Measurements from ENCODE around the gene PNMA3.
"Not testable (repeated sequence)": the region's sequence is repeated elsewhere in the genome, so short reads cannot be mapped to it uniquely, and the experiment has no call there.

PNMA3 gene

GRCh38 chrX:153063315-153063714 is 7.0 kb downstream of the PNMA3 start:
- H3K9me3 Mint-ChIP-seq, result no peaks in the 10 kb centered on the region
- no peaks in the 10 kb centered on the region for H3K27me3 Mint-ChIP-seq
- no peaks in the 10 kb centered on the region for H3K4me1 Mint-ChIP-seq
- no peak overlapping the region for H3K27ac Mint-ChIP-seq
- no peak overlapping the region for H3K4me3 Mint-ChIP-seq
- H3K36me3 Mint-ChIP-seq, result no peaks in the 10 kb centered on the region

GRCh38 chrX:153064061-153064460 is 7.8 kb downstream of the PNMA3 start:
- no peak overlapping the region for H3K4me3 Mint-ChIP-seq
- no peak overlapping the region for H3K27ac Mint-ChIP-seq
- H3K4me1 Mint-ChIP-seq, result no peaks in the 10 kb centered on the region
- H3K27me3 Mint-ChIP-seq, result no peaks in the 10 kb centered on the region
- H3K36me3 Mint-ChIP-seq, result no peaks in the 10 kb centered on the region
- H3K9me3 Mint-ChIP-seq, result no peaks in the 10 kb centered on the region

- Mint-ChIP-seq H3K27ac (no peak overlapping the region), H3K36me3 (no peaks in the 10 kb centered on the region), H3K4me1 (no peaks in the 10 kb centered on the region), H3K27me3 (no peaks in the 10 kb centered on the region), H3K9me3 (no peaks in the 10 kb centered on the region), H3K4me3 (no peak overlapping the region)
Observed at GRCh38 chrX:153065389-153065788, 9.1 kb downstream of the PNMA3 start.

- not testable (repeated sequence) for H3K4me3 Mint-ChIP-seq, H3K4me1 Mint-ChIP-seq, H3K36me3 Mint-ChIP-seq, H3K27me3 Mint-ChIP-seq, H3K27ac Mint-ChIP-seq, H3K9me3 Mint-ChIP-seq
Observed at GRCh38 chrX:153066402-153066801, 10.1 kb downstream of the PNMA3 start.

GRCh38 chrX:153071909-153072583 is 15.8 kb downstream of the PNMA3 start, which contains the start of gene PNMA6A:
Gene PNMA6A, plus strand, starts transcription at chrX:153072454. Its CDS starts 609 bp downstream, at chrX:153073063.
- not testable (repeated sequence) for H3K27me3 Mint-ChIP-seq, H3K4me1 Mint-ChIP-seq, H3K27ac Mint-ChIP-seq, H3K4me3 Mint-ChIP-seq, H3K36me3 Mint-ChIP-seq, H3K9me3 Mint-ChIP-seq

GRCh38 chrX:153073331-153073730 is 17.1 kb downstream of the PNMA3 start:
- H3K4me1 Mint-ChIP-seq, H3K27ac Mint-ChIP-seq, H3K27me3 Mint-ChIP-seq, H3K9me3 Mint-ChIP-seq, H3K36me3 Mint-ChIP-seq, H3K4me3 Mint-ChIP-seq: not testable (repeated sequence)

GRCh38 chrX:153074262-153074899 is 18.1 kb downstream of the PNMA3 start:
- H3K4me3 Mint-ChIP-seq, result no peak overlapping the region
- H3K9me3 Mint-ChIP-seq, result no peaks in the 10 kb centered on the region
- no peak overlapping the region for H3K27ac Mint-ChIP-seq
- no peaks in the 10 kb centered on the region for H3K4me1 Mint-ChIP-seq
- H3K27me3 Mint-ChIP-seq, result no peaks in the 10 kb centered on the region
- no peaks in the 10 kb centered on the region for H3K36me3 Mint-ChIP-seq

- H3K27me3 Mint-ChIP-seq, result no peaks in the 10 kb centered on the region
- H3K27ac Mint-ChIP-seq, result no peak overlapping the region
Observed at GRCh38 chrX:153074935-153075334, 18.7 kb downstream of the PNMA3 start.

GRCh38 chrX:153075366-153075765 is 19.1 kb downstream of the PNMA3 start:
- no peaks in the 10 kb centered on the region for H3K27me3 Mint-ChIP-seq

More at GRCh38 chrX:153074935-153075334, 18.7 kb downstream of the PNMA3 start:
- no peaks in the 10 kb centered on the region for H3K4me1 Mint-ChIP-seq
- H3K4me3 Mint-ChIP-seq, result peak overlapping the region; percentile 11
- H3K36me3 Mint-ChIP-seq, result no peaks in the 10 kb centered on the region
- no peaks in the 10 kb centered on the region for H3K9me3 Mint-ChIP-seq

GRCh38 chrX:153077437-153078135 is 21.3 kb downstream of the PNMA3 start:
- H3K36me3 Mint-ChIP-seq, H3K27ac Mint-ChIP-seq, H3K4me1 Mint-ChIP-seq, H3K4me3 Mint-ChIP-seq, H3K9me3 Mint-ChIP-seq, H3K27me3 Mint-ChIP-seq: not testable (repeated sequence)

More at GRCh38 chrX:153075366-153075765, 19.1 kb downstream of the PNMA3 start:
- no peaks in the 10 kb centered on the region for H3K9me3 Mint-ChIP-seq
- no peak overlapping the region for H3K4me3 Mint-ChIP-seq
- no peaks in the 10 kb centered on the region for H3K4me1 Mint-ChIP-seq
- no peak overlapping the region for H3K27ac Mint-ChIP-seq
- H3K36me3 Mint-ChIP-seq, result no peaks in the 10 kb centered on the region

- H3K4me3 Mint-ChIP-seq, H3K4me1 Mint-ChIP-seq, H3K27me3 Mint-ChIP-seq, H3K27ac Mint-ChIP-seq, H3K36me3 Mint-ChIP-seq, H3K9me3 Mint-ChIP-seq: not testable (repeated sequence)
Observed at GRCh38 chrX:153083238-153083923, 27.1 kb downstream of the PNMA3 start.

- no peaks in the 10 kb centered on the region for H3K27me3 Mint-ChIP-seq
- H3K4me1 Mint-ChIP-seq, result peaks cover 15% of the 10 kb centered on the region
- H3K36me3 Mint-ChIP-seq, result peaks cover 6% of the 10 kb centered on the region
- H3K27ac Mint-ChIP-seq, result no peak overlapping the region
- H3K9me3 Mint-ChIP-seq, result peaks cover 5% of the 10 kb centered on the region
- no peak overlapping the region for H3K4me3 Mint-ChIP-seq
Observed at GRCh38 chrX:153102418-153102817, 46.1 kb downstream of the PNMA3 start.

GRCh38 chrX:153104959-153105358 is 48.7 kb downstream of the PNMA3 start:
- H3K27ac Mint-ChIP-seq, result peak overlapping the region; percentile 86
- H3K36me3 Mint-ChIP-seq, H3K4me3 Mint-ChIP-seq, H3K9me3 Mint-ChIP-seq, H3K27me3 Mint-ChIP-seq: not testable (repeated sequence)
- H3K4me1 Mint-ChIP-seq, result peaks cover 15% of the 10 kb centered on the region

GRCh38 chrX:153106092-153106801 is 50.0 kb downstream of the PNMA3 start:
- H3K9me3 Mint-ChIP-seq, H3K36me3 Mint-ChIP-seq, H3K27me3 Mint-ChIP-seq: not testable (repeated sequence)
- H3K27ac Mint-ChIP-seq, result peak overlapping the region; percentile 84
- peak overlapping the region; percentile 35 for H3K4me3 Mint-ChIP-seq
- H3K4me1 Mint-ChIP-seq, result peaks cover 15% of the 10 kb centered on the region

Measured in activated naive CD4-positive, alpha-beta T cell treated with anti-CD3 and anti-CD28 coated beads, Interleukin-2, amount 50 U/mL, for 24 hours (primary cell).